ENCODE results near the gene MAPK1IP1L. TPM values are rescaled to one million over a fixed set of nuclear protein-coding genes. Genes with fewer than 3 reads are reported as not detected.
A peak's percentile ranks its signal among the peaks of the same experiment; 100 is the strongest.

Gene MAPK1IP1L
- total RNA-seq, 2 experiments from 2014 or later: 85.5 to 89.1 TPM

- no peaks in the 10 kb centered on the region for H3K27me3 Mint-ChIP-seq
- intact Hi-C loops (cut with micrococcal nuclease): loop anchor here (1.0 to 5.0 kb wide), 4 partner anchors 24 to 274 kb away; partner anchors contain the start of genes DLGAP5 and MAPK1IP1L
- H3K9me3 Mint-ChIP-seq: no peaks in the 10 kb centered on the region
- H3K4me1 Mint-ChIP-seq (ENCODE audit: low read depth): peaks cover 43% of the 10 kb centered on the region
- H3K4me3 Mint-ChIP-seq: no peak overlapping the region
- ChIA-PET CTCF (interaction anchor here (0.6 to 1.6 kb wide), 6 partner anchors 8 to 348 kb away, joined by 3 to 5 read pairs (median 4); no protein-coding TSS in a partner anchor), POLR2A (interaction anchor here (0.7 to 1.7 kb wide), 3 partner anchors 10 to 59 kb away, joined by 4 to 8 read pairs (median 4); partner anchors contain the start of gene MAPK1IP1L)
- H3K36me3 Mint-ChIP-seq: no peaks in the 10 kb centered on the region
- no peak for DNase-seq
- peak overlapping the region; percentile 35 for H3K27ac Mint-ChIP-seq
Observed at GRCh38 chr14:55098561-55098898, 47.1 kb downstream of the MAPK1IP1L start.

DNA sequence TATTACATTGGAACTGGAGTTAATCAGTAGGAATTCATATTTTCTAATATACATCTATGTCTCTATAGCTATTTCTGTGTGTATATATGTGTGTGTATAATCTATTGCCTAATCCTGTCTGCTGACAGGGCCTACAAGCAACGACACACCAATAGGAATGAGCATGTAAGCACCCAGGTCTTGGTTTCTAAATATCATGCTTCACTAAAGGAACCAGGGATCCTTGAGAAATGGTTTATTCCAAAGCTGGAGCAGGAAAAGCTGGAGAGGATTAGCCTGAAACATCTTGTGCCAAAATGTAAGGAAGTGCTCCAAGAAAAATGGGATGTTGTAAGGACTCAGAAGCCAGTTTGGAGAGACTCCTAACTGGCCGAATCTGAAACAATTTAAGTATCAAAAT is 48.3 kb downstream of the MAPK1IP1L start:
- no peak for DNase-seq
- Mint-ChIP-seq H3K27ac (no peak overlapping the region), H3K36me3 (peaks cover 7% of the 10 kb centered on the region), H3K4me1 (ENCODE audit: low read depth) (peaks cover 54% of the 10 kb centered on the region), H3K27me3 (no peaks in the 10 kb centered on the region), H3K9me3 (peaks cover 9% of the 10 kb centered on the region), H3K4me3 (no peak overlapping the region)
- ChIA-PET POLR2A (no interaction called here), CTCF (no interaction called here)
- intact Hi-C loops (cut with micrococcal nuclease): loop anchor here (2.0 to 5.0 kb wide), 3 partner anchors 25 to 273 kb away; partner anchors contain the start of gene MAPK1IP1L

GRCh38 chr14:55101698-55102097 is 50.3 kb downstream of the MAPK1IP1L start:
- no peak for DNase-seq
- no peaks in the 10 kb centered on the region for H3K27me3 Mint-ChIP-seq
- H3K4me1 Mint-ChIP-seq (ENCODE audit: low read depth): peaks cover 54% of the 10 kb centered on the region
- no peak overlapping the region for H3K4me3 Mint-ChIP-seq
- peaks cover 9% of the 10 kb centered on the region for H3K9me3 Mint-ChIP-seq
- intact Hi-C loops (cut with micrococcal nuclease): loop anchor here (2.0 kb wide), 1 partner anchor 235 kb away; no protein-coding TSS in a partner anchor
- ChIA-PET CTCF (interaction anchor here (1.0 to 2.7 kb wide), 2 partner anchors 12 to 50 kb away, joined by 4 to 9 read pairs; partner anchors contain the start of gene MAPK1IP1L), POLR2A (no interaction called here)
- H3K27ac Mint-ChIP-seq: no peak overlapping the region
- H3K36me3 Mint-ChIP-seq: peaks cover 7% of the 10 kb centered on the region

- H3K4me1 Mint-ChIP-seq (ENCODE audit: low read depth): peaks cover 49% of the 10 kb centered on the region
Observed at GRCh38 chr14:55102141-55102621, 50.7 kb downstream of the MAPK1IP1L start.

DNA sequence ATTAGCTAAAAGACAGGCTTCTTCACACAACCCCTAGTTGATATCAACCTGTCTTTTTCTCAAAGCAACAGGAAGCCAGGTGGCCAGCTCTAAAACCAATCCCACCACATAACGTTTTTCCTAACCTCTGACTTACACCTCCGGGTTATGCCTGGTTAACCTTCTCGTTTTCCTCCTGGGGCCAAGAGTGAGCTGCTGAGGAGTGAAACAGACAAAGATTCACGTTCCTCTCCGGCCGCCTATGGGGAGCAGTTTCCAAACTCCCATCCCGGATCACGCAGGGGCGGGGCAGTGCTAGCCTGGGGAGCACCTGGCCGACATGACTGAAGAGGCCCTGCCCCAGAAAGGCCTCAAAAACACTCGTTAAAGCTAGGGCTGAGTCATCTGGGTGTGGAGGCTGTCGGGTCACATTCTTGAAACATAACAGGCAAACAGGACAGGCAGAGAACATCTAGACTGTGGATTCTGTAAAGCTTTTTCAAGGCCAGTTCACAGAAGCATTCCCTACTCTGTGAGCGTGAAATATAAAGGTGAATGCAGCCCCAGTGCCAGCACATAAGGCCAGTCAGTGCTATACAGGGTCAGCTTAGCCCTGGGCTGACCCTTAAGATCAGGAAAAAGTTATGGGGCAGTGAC is 51.7 kb downstream of the MAPK1IP1L start:
- POLR2A ChIA-PET: interaction anchor here (0.6 to 1.6 kb wide), 6 partner anchors 10 to 230 kb away, joined by 3 to 10 read pairs (median 4); partner anchors contain the start of genes DLGAP5, LGALS3 and MAPK1IP1L
- H3K4me1 Mint-ChIP-seq (ENCODE audit: low read depth): peaks cover 47% of the 10 kb centered on the region
- no peaks in the 10 kb centered on the region for H3K27me3 Mint-ChIP-seq
- peaks cover 9% of the 10 kb centered on the region for H3K9me3 Mint-ChIP-seq
- peak; percentile 76 for DNase-seq
- peak overlapping the region; percentile 95 for H3K27ac Mint-ChIP-seq
- CTCF ChIA-PET: interaction anchor here (0.7 to 2.7 kb wide), 6 partner anchors 13 to 95 kb away, joined by 3 to 14 read pairs (median 4); partner anchors contain the start of gene MAPK1IP1L
- intact Hi-C loops (cut with micrococcal nuclease): loop anchor here (1.0 to 2.0 kb wide), 3 partner anchors 26 to 234 kb away; partner anchors contain the start of gene LGALS3
- H3K36me3 Mint-ChIP-seq: peaks cover 7% of the 10 kb centered on the region
- peak overlapping the region; percentile 68 for H3K4me3 Mint-ChIP-seq

More at GRCh38 chr14:55102141-55102621, 50.7 kb downstream of the MAPK1IP1L start:
- intact Hi-C loops (cut with micrococcal nuclease): loop anchor here (2.0 kb wide), 1 partner anchor 235 kb away; no protein-coding TSS in a partner anchor
- Mint-ChIP-seq H3K4me3 (peak overlapping the region; percentile 17), H3K27ac (peak overlapping the region; percentile 95), H3K27me3 (no peaks in the 10 kb centered on the region), H3K9me3 (peaks cover 9% of the 10 kb centered on the region), H3K36me3 (peaks cover 7% of the 10 kb centered on the region)
- DNase-seq: peak; percentile 71
- POLR2A ChIA-PET: interaction anchor here (0.6 to 1.6 kb wide), 6 partner anchors 9 to 231 kb away, joined by 3 to 10 read pairs (median 4); partner anchors contain the start of genes DLGAP5, LGALS3 and MAPK1IP1L
- CTCF ChIA-PET: interaction anchor here (1.0 to 2.7 kb wide), 5 partner anchors 12 to 96 kb away, joined by 3 to 14 read pairs (median 4); partner anchors contain the start of gene MAPK1IP1L

DNA sequence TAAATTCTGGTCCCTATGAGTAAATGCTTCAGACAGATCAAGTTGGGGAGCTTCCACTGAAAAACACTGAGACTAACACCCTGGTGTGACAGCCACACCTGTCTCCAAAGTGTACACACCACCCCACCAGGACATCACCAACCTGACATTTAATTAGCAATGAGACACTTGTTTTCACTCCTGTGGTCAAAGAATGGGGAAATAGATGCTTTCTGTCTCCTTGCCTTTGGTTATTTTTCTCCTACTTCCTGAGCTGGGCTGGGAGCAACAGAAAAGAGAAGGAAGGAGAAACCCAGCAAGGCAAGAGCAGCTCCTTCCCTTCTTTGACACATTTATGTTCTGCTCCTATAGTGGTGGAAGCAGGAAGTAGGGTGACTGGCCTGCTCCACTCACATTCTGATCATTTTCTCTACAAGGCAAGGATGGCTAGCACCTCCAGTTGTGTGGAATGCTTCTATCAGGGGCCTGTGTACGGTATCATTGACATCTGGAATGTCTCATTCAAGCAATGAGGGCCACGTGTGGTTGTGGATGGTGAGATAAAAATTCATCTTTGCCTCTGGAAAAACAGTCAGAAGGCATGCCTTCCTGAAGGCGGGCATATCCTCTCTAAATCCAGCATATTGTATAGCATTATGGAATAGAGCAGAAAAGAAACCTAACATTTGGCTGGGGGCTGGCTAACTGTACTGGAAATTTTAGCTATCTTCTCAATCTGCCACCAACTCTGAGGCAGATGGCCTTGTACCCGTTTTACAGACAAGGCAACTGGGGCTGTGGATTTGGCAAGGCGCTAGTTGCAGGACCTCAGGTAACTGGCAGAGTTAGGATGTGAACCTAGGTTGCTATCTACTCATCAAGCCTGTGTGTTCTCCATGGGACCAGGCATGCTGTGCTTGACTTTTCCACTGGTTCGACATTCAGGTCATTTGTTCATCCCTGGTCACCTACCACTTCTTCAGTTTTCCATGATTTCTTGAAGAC is 52.8 kb downstream of the MAPK1IP1L start:
- H3K4me3 Mint-ChIP-seq: no peak overlapping the region

GRCh38 chr14:55105991-55106390 is 54.5 kb downstream of the MAPK1IP1L start:
- Mint-ChIP-seq H3K9me3 (peaks cover 9% of the 10 kb centered on the region), H3K4me1 (ENCODE audit: low read depth) (peaks cover 42% of the 10 kb centered on the region), H3K27me3 (no peaks in the 10 kb centered on the region), H3K4me3 (no peak overlapping the region), H3K27ac (no peak overlapping the region), H3K36me3 (peaks cover 7% of the 10 kb centered on the region)
- no peak for DNase-seq
- ChIA-PET POLR2A (no interaction called here), CTCF (interaction anchor here (0.7 kb wide), 1 partner anchor 34 kb away, joined by 3 read pairs; no protein-coding TSS in a partner anchor)
- intact Hi-C loops (cut with micrococcal nuclease): no loop called here

More for the DNA sequence above, 52.8 kb downstream of the MAPK1IP1L start:
- DNase-seq: no peak
- Mint-ChIP-seq H3K36me3 (peaks cover 7% of the 10 kb centered on the region), H3K27ac (peak overlapping the region; percentile 95), H3K4me1 (ENCODE audit: low read depth) (peaks cover 47% of the 10 kb centered on the region), H3K9me3 (peaks cover 9% of the 10 kb centered on the region), H3K27me3 (no peaks in the 10 kb centered on the region)
- ChIA-PET CTCF (interaction anchor here (0.7 to 2.7 kb wide), 3 partner anchors 14 to 57 kb away, joined by 3 to 14 read pairs (median 9); partner anchors contain the start of gene MAPK1IP1L), POLR2A (interaction anchor here (1.6 kb wide), 1 partner anchor 25 kb away, joined by 4 read pairs; the partner anchor contains the start of gene LGALS3)
- intact Hi-C loops (cut with micrococcal nuclease): loop anchor here (1.0 to 2.0 kb wide), 3 partner anchors 25 to 233 kb away; partner anchors contain the start of gene LGALS3

GRCh38 chr14:55107766-55108554 is 56.5 kb downstream of the MAPK1IP1L start:
- H3K4me3 Mint-ChIP-seq: peak overlapping the region; percentile 24
- ChIA-PET POLR2A (interaction anchor here (1.2 to 1.7 kb wide), 3 partner anchors 10 to 56 kb away, joined by 3 to 8 read pairs (median 4); partner anchors contain the start of gene MAPK1IP1L), CTCF (interaction anchor here (0.6 to 1.3 kb wide), 3 partner anchors 16 to 20 kb away, joined by 3 to 4 read pairs (median 3); no protein-coding TSS in a partner anchor)
- H3K27ac Mint-ChIP-seq: peak overlapping the region; percentile 75
- H3K9me3 Mint-ChIP-seq: peaks cover 9% of the 10 kb centered on the region
- intact Hi-C loops (cut with micrococcal nuclease): no loop called here
- peaks cover 32% of the 10 kb centered on the region for H3K4me1 Mint-ChIP-seq (ENCODE audit: low read depth)
- peaks cover 7% of the 10 kb centered on the region for H3K36me3 Mint-ChIP-seq
- H3K27me3 Mint-ChIP-seq: no peaks in the 10 kb centered on the region
- DNase-seq: peak; percentile 70

GRCh38 chr14:55109836-55110235 is 58.4 kb downstream of the MAPK1IP1L start:
- CTCF ChIA-PET: no interaction called here
- Mint-ChIP-seq H3K27ac (no peak overlapping the region), H3K4me1 (ENCODE audit: low read depth) (peaks cover 16% of the 10 kb centered on the region), H3K4me3 (no peak overlapping the region), H3K36me3 (no peaks in the 10 kb centered on the region), H3K9me3 (no peaks in the 10 kb centered on the region), H3K27me3 (no peaks in the 10 kb centered on the region)
- POLR2A ChIA-PET: no interaction called here
- intact Hi-C loops (cut with micrococcal nuclease): no loop called here
- DNase-seq: no peak

DNA sequence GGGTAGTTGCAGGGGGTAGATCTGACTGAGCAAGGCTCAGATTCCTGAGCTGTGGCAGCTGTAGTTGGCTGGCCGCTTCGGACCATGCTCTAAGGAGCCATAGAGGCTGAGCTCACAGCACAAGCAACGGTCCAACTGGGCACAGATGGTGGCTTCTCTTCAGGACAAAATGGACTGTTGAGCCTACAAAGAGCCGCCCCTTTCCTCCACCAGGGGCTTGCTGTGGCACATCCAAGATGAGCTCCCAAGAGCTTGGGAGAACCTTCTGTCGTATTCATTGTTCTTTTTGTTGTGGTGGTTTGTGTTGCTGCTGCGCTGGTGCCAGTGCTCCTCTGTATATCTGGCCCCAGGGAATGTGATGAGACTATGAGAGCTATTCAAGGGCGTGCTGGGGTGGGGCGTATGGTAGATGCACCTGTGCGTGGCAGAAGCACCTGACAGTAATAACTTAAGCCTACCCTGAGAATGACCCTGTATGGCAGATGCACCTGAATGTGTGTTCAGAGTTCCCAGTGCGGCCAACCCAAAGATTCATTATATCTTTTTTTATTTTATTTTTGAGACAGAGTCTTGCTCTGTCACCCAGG is 59.8 kb downstream of the MAPK1IP1L start:
- Mint-ChIP-seq H3K4me3 (no peak overlapping the region), H3K9me3 (no peaks in the 10 kb centered on the region), H3K4me1 (ENCODE audit: low read depth) (peaks cover 16% of the 10 kb centered on the region), H3K27me3 (no peaks in the 10 kb centered on the region), H3K36me3 (no peaks in the 10 kb centered on the region), H3K27ac (no peak overlapping the region)
- ChIA-PET CTCF (no interaction called here), POLR2A (no interaction called here)
- intact Hi-C loops (cut with micrococcal nuclease): no loop called here
- DNase-seq: no peak

All from activated CD4-positive, alpha-beta memory T cell treated with anti-CD3 and anti-CD28 coated beads for 36 hours (primary cell).